A673 (cell line): ENCODE data around the gene OR2F2. TPM values are rescaled to one million over a fixed set of nuclear protein-coding genes. Genes with fewer than 3 reads are reported as not detected.

ENCODE experiments used
- BruUV-seq: library from RNA; stranded (reverse); fragments of 400-500 nt; replicated peaks from 2 replicates; lab custom pipeline; 2021; lab: Mats Ljungman, UMichigan
- CTCF ChIA-PET: fragments of 300-600 bp; sonication (Branson Sonifier 250); formaldehyde crosslinking; loops from one replicate; lab custom pipeline; 2022; ENCODE audit warnings: antibody characterized with exemption; lab: Charles Lee
- POLR2A ChIA-PET: fragments of 300-600 bp; sonication (Branson Sonifier 250); formaldehyde crosslinking; loops from one replicate; lab custom pipeline; 2022; ENCODE audit warnings: antibody characterized with exemption; ENCODE audit not compliant: low non-redundant PET; lab: Charles Lee
- DNase-seq: peaks from one replicate; pipeline ENCODE4 v3.0.0-alpha.2; 2015; ENCODE audit warnings: low spot score
- H3K27ac ChIP-seq: fragments of 200-600 bp; sonication (generic); 2 replicates; pipeline ENCODE4 v1.5.1; 2016; ENCODE audit warnings: mixed run types, low read depth, mild to moderate bottlenecking, mixed read lengths, antibody characterized with exemption, low read length; ENCODE audit not compliant: poor library complexity, severe bottlenecking
- H3K27me3 ChIP-seq: fragments of 200-600 bp; sonication (generic); replicated peaks from 2 replicates; pipeline ENCODE4 v1.6.1; 2017; ENCODE audit warnings: mixed run types, low read depth, mild to moderate bottlenecking, mixed read lengths, antibody characterized with exemption, low read length; ENCODE audit not compliant: insufficient read depth, poor library complexity
- H3K36me3 ChIP-seq: fragments of 200-600 bp; sonication (generic); 2 replicates; pipeline ENCODE4 v1.6.1; 2016; ENCODE audit warnings: mixed run types, mild to moderate bottlenecking, mixed read lengths, antibody characterized with exemption, low read length; ENCODE audit not compliant: insufficient read depth, poor library complexity, severe bottlenecking
- H3K4me1 ChIP-seq: fragments of 200-600 bp; sonication (generic); 2 replicates; pipeline ENCODE4 v1.6.1; 2017; ENCODE audit warnings: mixed run types, mild to moderate bottlenecking, mixed read lengths, antibody characterized with exemption, low read length; ENCODE audit not compliant: insufficient read depth, poor library complexity, severe bottlenecking
- H3K4me3 ChIP-seq: fragments of 200-600 bp; sonication (generic); 2 replicates; pipeline ENCODE4 v1.5.1; 2016; ENCODE audit warnings: low read depth, mixed run types, mild to moderate bottlenecking, mixed read lengths, low read length; ENCODE audit not compliant: poor library complexity, severe bottlenecking
- H3K9me3 ChIP-seq: fragments of 200-600 bp; sonication (generic); 2 replicates; pipeline ENCODE4 v1.6.1; 2016; ENCODE audit warnings: mixed run types, low read depth, mild to moderate bottlenecking, mixed read lengths, antibody characterized with exemption, low read length; ENCODE audit not compliant: poor library complexity, severe bottlenecking
- CTCF ChIP-seq: fragments of 300-800, 200-600 bp; sonication (generic); conservative IDR thresholded peaks from 2 replicates; pipeline ENCODE4 v1.5.1; 2017; ENCODE audit warnings: low read depth, mild to moderate bottlenecking, antibody characterized with exemption, low read length, moderate library complexity, mixed read lengths
- EZH2 ChIP-seq: fragments of 200-600 bp; sonication (generic); IDR thresholded peaks from 2 replicates; pipeline ENCODE4 v1.6.1; 2017; ENCODE audit warnings: borderline replicate concordance, low read depth, mild to moderate bottlenecking, mixed read lengths, antibody characterized with exemption, low read length; ENCODE audit not compliant: poor library complexity, severe bottlenecking
- intact Hi-C: fragments of 100-400 bp; cut with micrococcal nuclease; formaldehyde crosslinking; loops from one replicate; pipeline ENCODE4 v1.10.0; 2022; ENCODE audit not compliant: unreplicated experiment
- total RNA-seq: library from RNA; stranded (reverse); gene quantifications from 2 replicates; pipeline ENCODE4 v1.2.3, GENCODE V29; 2021

Gene OR2F2
- total RNA-seq, 1 experiment from 2014 or later: not detected

- H3K9me3 ChIP-seq: no peaks in the 10 kb centered on the region
- peak overlapping the region; percentile 77 for H3K27ac ChIP-seq
- CTCF ChIA-PET: interaction anchor here (1.5 to 1.8 kb wide), 2 partner anchors 10 to 225 kb away, joined by 8 to 23 read pairs; no protein-coding TSS in a partner anchor
- DNase-seq: no peak
- BruUV-seq: no TSS peak
- POLR2A ChIA-PET: interaction anchor here (0.5 kb wide), 1 partner anchor 122 kb away, joined by 4 read pairs; no protein-coding TSS in a partner anchor
- peaks cover 5% of the 10 kb centered on the region for H3K36me3 ChIP-seq
- H3K4me3 ChIP-seq: peak overlapping the region; percentile 75
- no peaks in the 10 kb centered on the region for H3K27me3 ChIP-seq
- intact Hi-C loops: loop anchor here (10.0 kb wide), 1 partner anchor 222 kb away; the partner anchor contains the start of gene OR2A14
- no peaks in the 10 kb centered on the region for H3K4me1 ChIP-seq
- TF ChIP-seq CTCF: no peak
- TF ChIP-seq EZH2: no peak
Observed at GRCh38 chr7:143902332-143902899, 32.6 kb upstream of the OR2F2 start.

GRCh38 chr7:143905509-143905908 is 29.5 kb upstream of the OR2F2 start:
- TF ChIP-seq EZH2 (no peak), CTCF (no peak)
- H3K9me3 ChIP-seq: no peaks in the 10 kb centered on the region
- no peaks in the 10 kb centered on the region for H3K36me3 ChIP-seq
- H3K4me1 ChIP-seq: no peaks in the 10 kb centered on the region
- DNase-seq: no peak
- CTCF ChIA-PET: no interaction called here
- H3K4me3 ChIP-seq: no peak overlapping the region
- peaks cover 11% of the 10 kb centered on the region for H3K27me3 ChIP-seq
- H3K27ac ChIP-seq: no peak overlapping the region
- no TSS peak for BruUV-seq
- POLR2A ChIA-PET: no interaction called here
- intact Hi-C loops: loop anchor here (10.0 kb wide), 1 partner anchor 219 kb away; the partner anchor contains the start of gene OR2A14

DNA sequence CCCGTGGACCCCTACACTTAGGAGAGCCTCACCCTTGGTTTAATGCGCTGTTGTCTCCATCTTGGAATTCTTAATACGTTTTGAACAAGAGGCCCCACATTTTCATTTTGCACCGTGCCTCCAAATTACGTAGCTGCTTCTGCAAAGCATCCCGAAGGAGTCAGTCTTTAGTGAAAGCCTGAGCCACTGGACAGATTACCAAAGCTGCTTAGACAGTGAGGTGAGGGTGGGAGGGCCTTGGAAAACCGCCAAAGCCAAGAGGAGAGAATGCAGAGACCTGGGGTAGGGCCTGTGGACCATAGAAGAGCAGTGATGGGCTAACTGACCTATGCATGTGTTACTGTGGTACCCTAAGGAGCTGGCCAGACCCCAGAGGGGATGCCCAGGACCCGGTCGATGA is 28.9 kb upstream of the OR2F2 start:
- intact Hi-C loops: loop anchor here (10.0 kb wide), 1 partner anchor 219 kb away; the partner anchor contains the start of gene OR2A14
- Histone ChIP-seq H3K9me3 (no peaks in the 10 kb centered on the region), H3K4me1 (no peaks in the 10 kb centered on the region), H3K27ac (no peak overlapping the region), H3K27me3 (peaks cover 11% of the 10 kb centered on the region), H3K4me3 (no peak overlapping the region), H3K36me3 (no peaks in the 10 kb centered on the region)
- no peak for TF ChIP-seq EZH2
- no peak for TF ChIP-seq CTCF
- DNase-seq: no peak
- POLR2A ChIA-PET: interaction anchor here (0.6 kb wide), 1 partner anchor 574 kb away, joined by 3 read pairs; no protein-coding TSS in a partner anchor
- BruUV-seq: no TSS peak
- CTCF ChIA-PET: no interaction called here
